Measurements from ENCODE around the gene TCHH.

Gene TCHH

GRCh38 chr1:152112101-152112884, 3.0 kb downstream of the TCHH start:
- H3K4me3 ChIP-seq (ENCODE audit: insufficient read depth, low read length, poor library complexity, severe bottlenecking): peak overlapping the region; percentile 52
- no peaks in the 10 kb centered on the region for H3K9me2 ChIP-seq (replicated peaks; ENCODE audit: insufficient read depth, low read length)
- no peaks in the 10 kb centered on the region for H3K36me3 ChIP-seq (ENCODE audit: low read length)
- no peaks in the 10 kb centered on the region for H3K9me3 ChIP-seq (ENCODE audit: insufficient read depth, low read length)
- TF ChIP-seq EZH2phosphoT487 (conservative IDR thresholded peaks at IDR 0.05; ENCODE audit: low read length): no peak
- no peaks in the 10 kb centered on the region for H3F3A ChIP-seq (ENCODE audit: insufficient read depth)
- H3K27ac ChIP-seq (ENCODE audit: low read depth, low read length): no peak overlapping the region
- H3K27me3 ChIP-seq (ENCODE audit: low read length): no peaks in the 10 kb centered on the region
- H2AFZ ChIP-seq (ENCODE audit: low read depth, low read length, severe bottlenecking): peak overlapping the region; percentile 75
- H3K4me2 ChIP-seq (ENCODE audit: low read depth, low read length, poor library complexity, severe bottlenecking): peak overlapping the region; percentile 73
- peak overlapping the region; percentile 54 for H3K9ac ChIP-seq (ENCODE audit: low read length)
- no peaks in the 10 kb centered on the region for H3K79me2 ChIP-seq (ENCODE audit: insufficient read depth, low read length)
- no peaks in the 10 kb centered on the region for H4K20me1 ChIP-seq (ENCODE audit: low read depth, low read length)

GRCh38 chr1:152111515-152111968, 3.7 kb downstream of the TCHH start:
- Histone ChIP-seq H3K27ac (ENCODE audit: low read depth, low read length) (no peak overlapping the region), H3K9me3 (ENCODE audit: insufficient read depth, low read length) (no peaks in the 10 kb centered on the region), H3K79me2 (ENCODE audit: insufficient read depth, low read length) (no peaks in the 10 kb centered on the region), H3K4me2 (ENCODE audit: low read depth, low read length, poor library complexity, severe bottlenecking) (peak overlapping the region; percentile 44), H3K9ac (ENCODE audit: low read length) (peak overlapping the region; percentile 54), H3K27me3 (ENCODE audit: low read length) (no peaks in the 10 kb centered on the region), H4K20me1 (ENCODE audit: low read depth, low read length) (no peaks in the 10 kb centered on the region), H3K36me3 (ENCODE audit: low read length) (no peaks in the 10 kb centered on the region), H3F3A (ENCODE audit: insufficient read depth) (no peaks in the 10 kb centered on the region), H3K9me2 (replicated peaks; ENCODE audit: insufficient read depth, low read length) (no peaks in the 10 kb centered on the region), H2AFZ (ENCODE audit: low read depth, low read length, severe bottlenecking) (peak overlapping the region; percentile 52), H3K4me3 (ENCODE audit: insufficient read depth, low read length, poor library complexity, severe bottlenecking) (peak overlapping the region; percentile 29)
- TF ChIP-seq EZH2phosphoT487 (conservative IDR thresholded peaks at IDR 0.05; ENCODE audit: low read length) (no peak), CTCF (IDR thresholded peaks at IDR 0.05; ENCODE audit: insufficient read depth, low read length, poor library complexity, severe bottlenecking) (no peak)

- Histone ChIP-seq H3K79me2 (ENCODE audit: insufficient read depth, low read length) (no peaks in the 10 kb centered on the region), H4K20me1 (ENCODE audit: low read depth, low read length) (no peaks in the 10 kb centered on the region), H3K27me3 (ENCODE audit: low read length) (no peaks in the 10 kb centered on the region), H3K4me3 (ENCODE audit: insufficient read depth, low read length, poor library complexity, severe bottlenecking) (no peak overlapping the region), H3K4me2 (ENCODE audit: low read depth, low read length, poor library complexity, severe bottlenecking) (peak overlapping the region; percentile 44), H3K27ac (ENCODE audit: low read depth, low read length) (no peak overlapping the region), H3K9me2 (replicated peaks; ENCODE audit: insufficient read depth, low read length) (no peaks in the 10 kb centered on the region), H3K9me3 (ENCODE audit: insufficient read depth, low read length) (no peaks in the 10 kb centered on the region), H3K9ac (ENCODE audit: low read length) (peak overlapping the region; percentile 54; the same call in 1 of the 2 replicates), H2AFZ (ENCODE audit: low read depth, low read length, severe bottlenecking) (peak overlapping the region; percentile 52), H3K36me3 (ENCODE audit: low read length) (no peaks in the 10 kb centered on the region), H3F3A (ENCODE audit: insufficient read depth) (no peaks in the 10 kb centered on the region)
- TF ChIP-seq EZH2phosphoT487 (conservative IDR thresholded peaks at IDR 0.05; ENCODE audit: low read length) (no peak), CTCF (IDR thresholded peaks at IDR 0.05; ENCODE audit: insufficient read depth, low read length, poor library complexity, severe bottlenecking) (no peak)
Measured at GRCh38 chr1:152110860-152111514, 4.3 kb downstream of the TCHH start.
